GM12891 (cell line): Measurements from ENCODE around the gene UTY.

ENCODE experiments used
- POLR2A ChIP-seq: IDR thresholded peaks from 2 replicates; pipeline ENCODE4 v1.6.1; 2011; ENCODE audit warnings: low read depth, low read length, control low read depth
- POLR2AphosphoS5 ChIP-seq: IDR thresholded peaks from 2 replicates; pipeline ENCODE4 v1.6.1; 2011; ENCODE audit warnings: low read depth, low read length, control low read depth
- POU2F2 ChIP-seq: IDR thresholded peaks from 2 replicates; pipeline ENCODE4 v1.6.1; 2011; ENCODE audit warnings: low read depth, mild to moderate bottlenecking, control low read depth, low read length, moderate library complexity

GRCh38 chrY:13330651-13331050 lies 149.2 kb downstream of the UTY start:
- no peak for TF ChIP-seq POLR2A
- no peak for TF ChIP-seq POU2F2
- no peak for TF ChIP-seq POLR2AphosphoS5
